Skeletal muscle tissue (tissue), 4 donors: ENCODE results near the gene RIMKLA. TPM values are rescaled to one million over a fixed set of nuclear protein-coding genes. Genes with fewer than 3 reads are reported as not detected.

Experiments
- H3K27ac ChIP-seq: one replicate; pipeline ENCODE4 v1.7.0; 2013; ENCODE audit warnings: mild to moderate bottlenecking, low read depth, low read length, inconsistent platforms
- H3K27me3 ChIP-seq, 3 donors: one replicate each; pipeline ENCODE4 v1.7.0; 2013; ENCODE audit warnings: low read length in 3 of 3; ENCODE audit not compliant: control insufficient read depth in 3 of 3, insufficient read depth in 3 of 3
- H3K36me3 ChIP-seq, 3 donors: one replicate each; pipeline ENCODE4 v1.7.0; 2013; ENCODE audit warnings: low read length in 3 of 3; ENCODE audit not compliant: control insufficient read depth in 3 of 3, insufficient read depth in 3 of 3
- H3K4me1 ChIP-seq, 3 donors: one replicate each; pipeline ENCODE4 v1.7.0; 2013; ENCODE audit warnings: low read length in 3 of 3, mild to moderate bottlenecking in 3 of 3; ENCODE audit not compliant: control insufficient read depth in 3 of 3, insufficient read depth in 3 of 3
- H3K4me3 ChIP-seq, 3 donors: one replicate each; pipeline ENCODE4 v1.7.0; 2013; ENCODE audit warnings: low read length in 3 of 3
- H3K9ac ChIP-seq, 3 donors: one replicate each; pipeline ENCODE4 v1.7.0; 2013; ENCODE audit warnings: low read length in 3 of 3, mild to moderate bottlenecking in 3 of 3, moderate library complexity in 2 of 3, low read depth in 1 of 3
- H3K9me3 ChIP-seq, 3 donors: one replicate each; pipeline ENCODE4 v1.7.0; 2013; ENCODE audit warnings: low read length in 3 of 3; ENCODE audit not compliant: control insufficient read depth in 3 of 3
- total RNA-seq: library from RNA; depleted of rRNA; stranded (reverse); fragments of >200 nt; gene quantifications from one replicate; pipeline ENCODE4 v1.2.3, GENCODE V29; 2014
- donor health status: Osteomylitis.

Gene RIMKLA
- total RNA-seq, 1 donor from 2014 or later = 0.52 TPM

DNA sequence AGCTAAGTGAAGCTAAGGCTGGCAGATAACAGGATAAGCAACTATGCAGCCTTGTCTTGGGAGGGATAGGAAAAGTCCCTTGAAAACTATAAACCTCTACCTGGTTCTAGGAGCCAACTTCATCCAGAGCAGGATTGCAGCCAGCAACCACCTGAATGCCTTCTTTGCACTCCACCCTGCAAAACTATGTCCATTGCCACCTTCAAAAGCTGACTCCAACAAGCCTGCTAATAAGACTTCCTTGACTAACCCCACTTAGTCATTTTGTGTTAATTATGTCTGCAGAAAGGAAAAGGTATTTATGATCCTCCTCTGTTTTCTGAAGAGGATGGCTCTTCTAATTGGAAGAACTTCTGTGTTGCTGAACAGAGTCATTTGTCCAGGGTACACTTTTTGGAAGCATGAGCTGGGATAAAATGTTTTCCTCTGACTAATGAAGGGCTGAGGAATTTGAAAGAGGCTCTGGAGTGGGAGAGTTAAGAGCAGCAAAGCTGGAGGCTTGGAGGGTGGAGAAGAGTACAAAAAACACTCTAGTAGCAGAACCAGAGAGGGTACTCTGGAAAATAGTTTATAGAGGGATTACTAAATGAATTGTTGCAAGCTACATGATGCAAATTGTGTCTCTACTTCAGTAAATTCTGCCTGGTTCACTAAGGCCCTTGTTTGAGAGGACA is 9.6 kb upstream of the RIMKLA start:
- Histone ChIP-seq H3K27ac (no peak overlapping the region), H3K9me3 (no peaks in the 10 kb centered on the region), H3K4me3 (no peak overlapping the region), H3K9ac (no peak overlapping the region), H3K36me3 (no peaks in the 10 kb centered on the region), H3K4me1 (no peaks in the 10 kb centered on the region), H3K27me3 (peaks cover 0 to 5% (median 0%) of the 10 kb centered on the region in 3 donors)

DNA sequence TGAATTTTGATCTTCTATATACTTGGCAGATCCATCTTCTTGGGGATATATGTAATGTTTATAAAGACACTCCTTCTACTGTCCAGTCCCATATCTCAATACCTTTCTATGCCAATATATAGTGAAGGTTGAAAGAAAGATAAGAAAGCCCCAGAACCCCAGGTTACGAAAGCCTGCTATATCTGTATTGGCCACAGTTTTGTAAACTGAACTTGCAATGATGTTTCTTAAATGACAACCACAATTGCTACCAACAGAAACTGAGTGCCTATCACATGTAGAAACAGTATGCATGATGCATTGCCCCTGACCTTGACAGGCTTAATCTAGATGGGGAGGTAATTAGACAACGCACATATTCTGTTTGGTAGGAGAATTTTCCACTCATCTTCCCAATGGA is 7.8 kb upstream of the RIMKLA start:
- Histone ChIP-seq H3K27ac (no peak overlapping the region), H3K4me1 (no peaks in the 10 kb centered on the region), H3K36me3 (no peaks in the 10 kb centered on the region), H3K9ac (no peak overlapping the region), H3K9me3 (no peaks in the 10 kb centered on the region), H3K4me3 (no peak overlapping the region), H3K27me3 (peaks cover 0 to under 1% (median 0%) of the 10 kb centered on the region in 3 donors)

DNA sequence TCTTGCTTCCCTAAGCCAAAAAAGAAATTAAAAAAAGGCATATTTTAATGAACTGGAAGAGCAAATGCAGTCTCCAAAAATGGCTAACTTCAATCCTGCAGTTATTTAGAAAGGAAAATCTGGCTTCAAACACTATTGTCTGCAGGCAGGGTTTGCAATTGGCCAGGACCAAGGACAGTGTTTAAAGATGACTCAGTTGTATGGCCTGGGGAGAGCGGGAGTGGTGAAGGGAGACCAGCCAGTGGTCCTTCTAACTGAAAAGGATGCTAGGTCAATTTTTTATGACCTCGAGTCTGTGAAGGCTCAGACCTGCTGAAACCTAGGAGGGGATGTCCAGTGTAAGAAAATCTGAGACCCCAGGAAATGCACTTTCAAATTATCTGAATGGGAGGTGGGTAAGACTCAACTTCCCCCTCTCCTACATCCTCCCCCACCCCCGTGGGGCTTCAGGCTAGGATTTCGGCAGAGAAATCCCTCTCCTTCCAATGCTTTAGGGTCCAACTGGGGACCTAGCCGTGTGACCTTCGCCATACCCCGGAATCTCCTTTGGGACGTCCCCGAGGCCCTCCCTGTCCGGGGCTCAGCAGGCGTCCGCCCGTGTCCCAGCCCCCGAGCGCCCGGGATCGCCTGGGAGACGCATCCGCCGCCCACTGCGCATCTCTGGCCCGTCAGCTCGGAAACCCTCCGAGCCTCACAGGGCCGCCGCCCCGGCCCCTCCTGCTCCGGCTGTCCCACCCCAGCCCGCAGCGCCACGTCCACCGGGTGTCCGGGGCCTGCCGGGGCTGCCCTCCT is 602 bp upstream of the RIMKLA start:
- peak overlapping the region; percentile 63 to 73 (median 63) for H3K4me3 ChIP-seq
- peak overlapping the region in 1 of 3 donors; percentile 28 for H3K9ac ChIP-seq
- no peaks in the 10 kb centered on the region for H3K36me3 ChIP-seq
- H3K27ac ChIP-seq = no peak overlapping the region
- H3K27me3 ChIP-seq = peaks cover 0 to 6% (median 4%) of the 10 kb centered on the region in 3 donors
- no peaks in the 10 kb centered on the region for H3K9me3 ChIP-seq
- H3K4me1 ChIP-seq = peaks cover 5 to 9% (median 8%) of the 10 kb centered on the region in 3 donors

DNA sequence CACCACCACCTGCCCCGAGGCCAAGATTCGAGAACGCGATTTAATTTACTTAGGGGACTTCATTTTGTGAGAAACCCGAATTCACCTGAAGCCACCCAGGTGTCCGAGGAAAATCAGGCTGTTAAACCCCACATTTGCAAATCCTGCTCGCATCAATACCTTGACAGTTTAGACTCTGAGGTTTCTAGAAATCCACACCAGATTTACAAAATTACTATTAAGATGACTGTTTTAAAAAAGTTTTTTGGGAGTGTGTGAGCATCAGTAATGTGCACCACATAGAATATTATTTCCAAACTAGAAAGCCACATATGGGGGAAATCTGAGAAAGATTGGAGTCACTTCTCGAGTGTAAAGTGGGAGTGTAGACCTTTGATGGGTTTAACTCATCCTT is 685 bp downstream of the RIMKLA start:
- H3K36me3 ChIP-seq = no peaks in the 10 kb centered on the region
- no peak overlapping the region for H3K27ac ChIP-seq
- peaks cover 0 to 7% (median 6%) of the 10 kb centered on the region in 3 donors for H3K27me3 ChIP-seq
- no peaks in the 10 kb centered on the region for H3K9me3 ChIP-seq
- H3K9ac ChIP-seq = peak overlapping the region; percentile 5 to 73 (median 47)
- H3K4me3 ChIP-seq = peak overlapping the region; percentile 64 to 73 (median 71)
- peaks cover 5 to 9% (median 8%) of the 10 kb centered on the region in 3 donors for H3K4me1 ChIP-seq

DNA sequence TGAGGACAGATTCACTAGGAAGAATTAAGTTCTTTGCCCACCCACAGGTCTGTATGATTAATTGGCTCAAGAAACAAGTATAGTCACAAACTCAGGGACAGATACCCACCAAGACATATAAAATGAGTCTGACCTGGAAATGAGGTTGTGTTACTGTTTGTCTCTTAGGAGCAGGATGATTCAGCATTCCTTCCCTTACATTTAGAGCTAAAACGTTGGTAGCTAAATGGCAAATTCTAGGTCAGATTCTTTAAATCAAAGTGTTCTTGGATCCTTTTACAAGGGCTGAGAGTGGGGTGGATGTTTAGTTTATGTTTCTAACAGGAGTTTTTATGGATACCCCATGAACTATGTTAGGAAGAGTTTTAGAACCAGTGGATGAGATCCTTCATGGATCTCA is 4.7 kb downstream of the RIMKLA start:
- Histone ChIP-seq H3K9me3 (no peaks in the 10 kb centered on the region), H3K36me3 (no peaks in the 10 kb centered on the region), H3K27ac (no peak overlapping the region), H3K27me3 (peaks cover 0 to 7% (median 6%) of the 10 kb centered on the region in 3 donors), H3K9ac (no peak overlapping the region), H3K4me1 (peaks cover 4 to 5% (median 4%) of the 10 kb centered on the region in 3 donors), H3K4me3 (no peak overlapping the region)

DNA sequence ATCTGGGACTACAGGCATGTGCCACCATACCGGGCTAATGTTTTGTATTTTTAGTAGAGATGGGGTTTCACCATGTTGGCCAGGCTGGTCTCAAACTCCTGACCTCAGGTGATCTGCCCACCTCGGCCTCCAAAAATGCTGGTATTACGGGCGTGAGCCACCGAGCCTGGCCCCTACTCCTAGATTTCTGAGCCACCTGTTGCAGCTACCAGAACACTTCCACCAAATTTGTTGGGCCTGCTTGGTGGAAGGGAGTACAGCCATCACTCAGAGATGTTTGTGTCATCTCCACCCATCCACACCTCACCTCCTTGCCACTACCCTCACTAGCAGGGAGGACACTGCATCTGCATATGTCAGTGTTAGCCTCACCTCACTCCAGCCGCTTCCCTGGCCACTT is 5.5 kb downstream of the RIMKLA start:
- H3K27ac ChIP-seq = no peak overlapping the region
- no peak overlapping the region for H3K4me3 ChIP-seq
- H3K9ac ChIP-seq = no peak overlapping the region
- H3K27me3 ChIP-seq = peaks cover 0 to 6% (median 5%) of the 10 kb centered on the region in 3 donors
- no peaks in the 10 kb centered on the region for H3K36me3 ChIP-seq
- no peaks in the 10 kb centered on the region for H3K9me3 ChIP-seq
- H3K4me1 ChIP-seq = peaks cover 2% of the 10 kb centered on the region in 3 donors

DNA sequence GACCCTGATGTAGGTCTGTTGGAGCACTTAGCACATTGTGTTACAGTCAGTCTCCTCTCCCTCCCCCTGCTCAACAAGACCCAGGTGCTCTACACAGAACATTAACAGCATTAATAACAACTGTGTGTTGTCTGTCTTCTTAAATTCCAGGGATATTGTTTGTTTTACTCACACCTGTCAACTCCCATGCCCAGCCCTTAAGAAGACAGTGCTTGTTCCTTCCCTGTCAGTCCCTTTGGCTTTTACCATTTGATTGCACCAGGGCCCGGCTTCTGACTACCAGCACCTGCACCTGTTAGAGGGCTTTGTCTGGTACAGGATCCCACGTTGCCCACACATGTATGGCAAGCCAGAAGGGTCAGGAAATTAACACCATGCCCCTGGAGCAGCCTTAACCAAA is 11.7 kb downstream of the RIMKLA start:
- Histone ChIP-seq H3K36me3 (no peaks in the 10 kb centered on the region), H3K9me3 (no peaks in the 10 kb centered on the region), H3K4me3 (no peak overlapping the region), H3K27ac (no peak overlapping the region), H3K27me3 (no peaks in the 10 kb centered on the region), H3K9ac (no peak overlapping the region), H3K4me1 (peaks cover 0 to 2% (median 0%) of the 10 kb centered on the region in 3 donors)

DNA sequence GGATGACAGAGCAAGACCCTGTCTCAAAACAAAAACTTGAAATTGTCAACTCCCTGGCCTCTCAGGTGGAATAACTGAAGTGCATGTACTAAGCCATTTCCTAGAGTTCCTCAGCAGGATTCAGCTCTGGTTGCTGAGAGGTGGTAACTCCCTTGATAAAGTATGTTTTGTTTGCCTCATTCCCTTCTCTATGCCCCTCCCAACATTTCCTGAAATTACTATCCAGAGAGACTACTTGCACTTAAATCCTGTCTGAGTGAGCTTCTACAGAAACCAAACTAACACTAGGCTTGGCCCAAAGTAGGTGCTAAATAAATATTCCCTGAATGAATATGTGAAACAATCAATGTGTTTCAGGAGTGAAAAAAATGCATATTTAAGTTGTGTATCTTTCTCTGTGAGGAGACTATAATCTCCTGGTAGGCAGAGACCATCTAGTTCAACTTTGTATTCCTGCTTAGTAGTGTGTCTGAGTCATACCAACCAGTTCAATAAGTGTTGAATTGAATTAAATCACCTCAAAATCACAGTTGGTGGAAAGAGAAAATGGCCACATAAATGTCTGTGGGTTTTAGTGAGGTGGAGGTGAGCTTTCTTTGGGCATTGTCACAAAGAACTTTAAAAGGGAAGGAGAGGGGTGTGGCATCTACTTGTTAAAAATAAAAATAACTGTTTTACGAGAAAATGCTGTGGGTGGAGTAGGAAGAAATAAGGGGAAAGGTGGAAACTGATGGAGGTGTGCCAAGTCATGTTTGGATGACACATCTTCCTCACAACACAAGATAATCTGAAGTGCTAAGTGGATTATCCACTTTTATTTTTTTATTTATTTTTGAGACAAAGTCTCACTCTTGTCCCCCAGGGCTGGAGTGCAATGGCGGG is 12.6 kb downstream of the RIMKLA start:
- H3K27ac ChIP-seq = no peak overlapping the region

DNA sequence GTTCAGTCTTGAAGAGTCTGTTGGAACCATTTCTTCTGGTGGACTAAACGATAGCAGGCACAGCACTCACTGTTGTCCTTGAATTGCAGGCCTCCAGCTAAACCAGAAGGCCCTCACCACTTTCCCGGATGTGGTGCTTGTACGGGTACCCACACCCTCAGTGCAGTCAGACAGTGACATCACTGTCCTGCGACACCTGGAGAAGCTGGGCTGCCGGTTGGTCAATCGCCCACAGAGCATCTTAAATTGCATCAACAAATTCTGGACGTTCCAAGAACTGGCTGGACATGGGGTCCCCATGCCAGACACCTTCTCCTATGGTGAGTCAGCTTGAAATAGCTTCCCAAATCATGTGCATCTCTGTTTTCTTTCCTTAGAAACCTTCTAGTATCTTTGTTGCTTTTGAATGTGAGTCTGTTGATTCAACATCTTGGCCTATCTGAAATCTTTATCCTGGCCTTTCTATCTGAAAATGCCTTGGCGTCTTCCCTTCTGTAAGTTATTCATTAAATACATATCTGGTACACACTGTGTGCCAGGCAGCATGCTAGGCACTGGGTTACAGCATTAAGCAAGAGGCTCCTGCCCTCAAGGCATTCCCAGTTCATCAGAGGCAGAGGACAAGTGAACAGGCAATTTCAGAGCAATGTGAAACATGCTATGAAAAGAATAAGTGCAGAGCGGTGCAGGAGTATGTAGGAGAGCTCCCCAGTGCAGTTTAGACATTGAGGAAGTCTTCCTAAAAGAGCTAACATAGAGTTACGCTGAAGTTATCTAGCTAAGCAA is 18.9 kb downstream of the RIMKLA start:
- H3K4me3 ChIP-seq = no peak overlapping the region
- H3K4me1 ChIP-seq = no peaks in the 10 kb centered on the region
- no peak overlapping the region for H3K9ac ChIP-seq
- H3K36me3 ChIP-seq = no peaks in the 10 kb centered on the region
- no peak overlapping the region for H3K27ac ChIP-seq
- no peaks in the 10 kb centered on the region for H3K9me3 ChIP-seq
- peaks cover 0 to 6% (median 0%) of the 10 kb centered on the region in 3 donors for H3K27me3 ChIP-seq

More for the DNA sequence above, 12.6 kb downstream of the RIMKLA start:
- no peaks in the 10 kb centered on the region for H3K36me3 ChIP-seq
- no peak overlapping the region for H3K9ac ChIP-seq
- no peak overlapping the region for H3K4me3 ChIP-seq
- H3K27me3 ChIP-seq = peaks cover 0 to 3% (median 0%) of the 10 kb centered on the region in 3 donors
- peaks cover 0 to 2% (median 0%) of the 10 kb centered on the region in 3 donors for H3K4me1 ChIP-seq
- no peaks in the 10 kb centered on the region for H3K9me3 ChIP-seq
